Measurements from ENCODE around the gene CD99L2.

GRCh38 chrX:150936556-150936955, 38.1 kb upstream of the CD99L2 start:
- TF ChIP-seq POLR2A (IDR thresholded peaks at IDR 0.05) (no peak), CTCF (IDR thresholded peaks at IDR 0.05 in 4 of 5, conservative IDR thresholded peaks at IDR 0.05 in 1 of 5) (no peak)
